HG03175 (cell line): ENCODE data around the gene PIP4K2C.
"Not testable (repeated sequence)": the region's sequence is repeated elsewhere in the genome, so short reads cannot be mapped to it uniquely, and the experiment has no call there.

Experiments
- ATAC-seq: cut with Tn5 transposase; IDR thresholded peaks from one replicate; pipeline ENCODE4 v1.9.1; 2021; ENCODE audit warnings: mild to moderate bottlenecking, moderate library complexity; ENCODE audit not compliant: unreplicated experiment

PIP4K2C gene

DNA sequence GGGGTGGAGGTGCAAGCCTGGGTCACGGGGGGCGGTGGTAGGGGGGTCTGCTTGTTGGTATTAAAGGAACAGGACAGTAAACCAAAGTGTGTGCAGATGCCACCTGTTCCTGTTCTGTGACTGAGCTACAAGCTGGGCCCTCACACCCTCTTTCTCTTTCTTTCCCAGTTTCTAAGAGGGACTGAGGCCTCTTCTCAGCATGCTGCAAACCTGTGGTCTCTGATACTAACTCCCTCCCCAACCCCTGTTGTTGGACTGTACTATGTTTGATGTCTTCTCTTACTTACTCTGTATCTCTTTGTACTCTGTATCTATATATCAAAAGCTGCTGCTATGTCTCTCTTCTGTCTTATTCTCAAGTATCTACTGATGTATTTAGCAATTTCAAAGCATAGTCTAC is 6.9 kb upstream of the PIP4K2C start:
- no peak for ATAC-seq

DNA sequence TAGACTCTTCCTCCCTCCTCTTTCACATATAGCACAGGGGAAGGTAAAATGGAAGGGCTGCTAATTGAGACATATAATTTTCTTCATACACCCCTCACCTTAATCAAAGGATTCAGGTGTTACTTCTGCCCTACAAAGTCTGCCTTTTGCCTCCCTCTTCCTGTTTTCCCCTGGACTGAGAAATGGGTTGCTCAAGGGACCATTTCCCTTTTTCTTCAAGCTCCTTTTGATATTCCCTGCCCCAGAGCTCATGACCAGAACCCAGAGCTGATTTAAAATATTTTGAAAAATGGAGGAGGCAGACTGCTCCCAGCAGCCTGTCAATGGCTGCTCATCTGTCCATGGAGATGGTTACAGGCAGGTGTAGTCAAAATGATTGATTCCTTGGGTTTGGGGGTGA is 6.3 kb upstream of the PIP4K2C start:
- no peak for ATAC-seq

DNA sequence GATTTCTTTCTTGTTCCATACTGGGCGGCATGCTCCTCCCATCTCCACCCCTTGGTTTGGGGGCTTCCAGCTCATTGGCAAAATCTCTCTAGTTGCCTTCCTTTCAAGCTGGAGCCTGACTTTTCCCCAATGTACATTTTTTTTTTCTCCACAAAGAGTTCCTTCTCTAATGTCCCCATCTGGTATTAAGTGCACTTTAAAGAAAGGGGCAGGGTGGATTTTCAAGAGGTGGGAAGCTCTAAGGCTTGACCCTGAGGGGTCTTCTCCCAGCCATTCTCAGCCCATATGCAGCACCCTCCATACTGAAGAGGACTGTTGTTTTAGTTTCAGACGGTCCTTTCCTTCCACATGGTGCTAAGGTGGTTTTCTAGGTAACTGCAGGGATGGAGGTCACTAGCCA is 5.8 kb upstream of the PIP4K2C start:
- no peak for ATAC-seq

DNA sequence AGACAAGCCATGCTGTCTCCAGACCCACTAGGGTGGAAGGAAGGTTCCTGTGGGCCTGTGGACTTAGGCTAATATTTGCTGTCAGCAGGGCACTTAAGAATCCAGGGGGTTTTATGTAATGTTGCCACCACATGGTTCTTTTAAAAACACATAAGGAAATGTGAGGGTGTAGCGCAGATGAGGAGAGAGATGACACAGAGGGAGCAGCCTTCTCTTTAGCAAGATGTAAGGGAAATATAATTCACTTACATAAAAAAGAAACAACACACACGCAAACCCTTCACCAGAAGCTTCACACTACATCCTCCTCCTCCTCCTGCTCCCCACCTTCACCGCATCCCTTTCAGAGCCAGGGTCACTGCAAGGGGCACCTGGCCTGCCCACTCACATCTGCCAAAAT is 4.9 kb upstream of the PIP4K2C start:
- no peak for ATAC-seq

- no peak for ATAC-seq
Observed at GRCh38 chr12:57586832-57587429, 4.1 kb upstream of the PIP4K2C start.

GRCh38 chr12:57588951-57589610 is 1.9 kb upstream of the PIP4K2C start:
- ATAC-seq, result not testable (repeated sequence)

DNA sequence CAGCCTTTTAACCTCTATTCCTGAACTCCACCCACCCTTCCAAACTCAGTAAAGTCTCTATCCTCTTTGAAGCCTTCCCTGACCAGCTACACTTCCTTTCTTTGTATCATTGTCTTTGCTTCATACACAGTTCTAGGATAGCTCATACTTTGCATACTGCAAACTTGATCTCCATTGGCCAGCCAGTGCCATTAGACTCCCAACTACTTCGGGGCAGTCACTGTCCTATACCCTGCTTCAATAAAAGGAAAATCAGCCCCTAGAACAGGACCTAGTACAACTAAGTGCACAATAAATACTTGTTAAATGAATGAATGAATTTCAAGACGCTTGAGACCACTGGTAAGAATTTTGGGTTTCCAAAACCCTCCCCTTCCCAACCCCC is 521 bp upstream of the PIP4K2C start:
- ATAC-seq, result peak; percentile 14

- no peak for ATAC-seq
Observed at GRCh38 chr12:57591782-57592325, 862 bp downstream of the PIP4K2C start.

DNA sequence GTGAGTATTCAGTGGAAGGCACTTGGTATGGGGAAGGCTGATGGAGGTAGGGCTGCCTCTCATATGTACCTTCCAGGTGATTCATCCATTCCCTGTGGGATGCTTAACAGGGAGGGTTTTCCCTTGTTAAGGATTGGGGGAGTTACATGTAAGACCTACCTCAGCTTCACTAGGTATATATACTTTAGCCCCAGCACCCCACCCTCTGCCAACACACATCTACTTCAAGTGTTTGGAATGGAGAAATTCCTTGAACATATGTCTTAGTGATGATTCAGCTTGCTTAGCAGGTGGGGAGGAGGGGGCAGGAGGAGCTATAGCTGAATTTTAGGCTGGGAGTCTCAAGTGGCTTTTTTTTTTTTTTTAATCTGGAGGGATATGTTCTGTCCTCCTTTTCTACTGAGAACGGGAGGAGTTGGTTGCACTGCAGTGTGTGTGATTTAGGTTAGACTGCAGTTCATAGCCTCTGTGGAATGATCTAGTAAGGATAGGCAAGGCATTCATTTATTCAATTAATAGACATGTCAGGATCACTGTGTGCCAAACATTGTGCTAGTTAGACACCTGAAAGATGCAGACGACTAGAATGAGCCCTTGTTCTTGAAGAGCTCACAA is 1.7 kb downstream of the PIP4K2C start:
- ATAC-seq, result no peak

DNA sequence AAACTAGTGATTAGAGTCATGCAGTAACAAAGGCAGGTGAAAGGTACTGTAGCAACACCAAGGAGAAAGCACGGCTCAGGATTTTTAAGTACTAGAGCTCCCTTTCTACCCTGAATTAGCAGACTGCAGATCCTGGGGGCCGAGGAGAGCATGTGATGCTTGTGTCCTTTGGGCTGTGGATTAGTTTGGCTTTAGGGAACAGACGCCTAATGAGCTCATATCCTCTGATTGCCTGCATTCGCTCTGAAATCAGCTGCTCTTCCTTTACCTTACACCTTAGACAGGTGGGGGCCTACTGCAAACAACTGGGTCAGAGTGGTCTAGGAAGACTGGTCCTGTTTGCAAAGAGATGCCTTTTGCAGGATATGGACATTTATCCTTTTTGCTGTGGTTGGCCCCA is 2.2 kb downstream of the PIP4K2C start:
- ATAC-seq, result no peak

GRCh38 chr12:57600395-57600794 is 9.4 kb downstream of the PIP4K2C start:
- ATAC-seq, result no peak

DNA sequence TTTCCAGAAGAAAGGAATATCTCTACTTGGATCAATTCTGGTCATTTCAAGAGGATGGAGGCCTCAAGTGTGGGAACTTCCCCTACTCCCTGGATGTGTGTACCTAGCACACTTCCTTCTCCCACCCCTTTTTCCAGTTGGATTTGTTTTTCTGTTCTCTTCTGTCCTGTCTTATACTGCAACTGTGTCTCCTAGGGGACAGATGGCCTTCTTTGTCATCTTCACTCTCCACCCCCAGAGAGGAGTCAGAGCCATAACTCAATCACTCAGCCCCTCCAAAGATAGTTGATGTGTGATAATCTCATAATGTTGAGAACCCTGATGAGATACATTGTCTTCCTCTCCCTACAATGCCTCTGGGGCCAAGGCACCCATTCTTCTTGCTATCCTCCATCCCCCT is 11.6 kb downstream of the PIP4K2C start:
- no peak for ATAC-seq

- ATAC-seq, result no peak
Observed at GRCh38 chr12:57603324-57603723, 12.3 kb downstream of the PIP4K2C start.

GRCh38 chr12:57603815-57604453 is 12.9 kb downstream of the PIP4K2C start:
- no peak for ATAC-seq

- peak; percentile 64 for ATAC-seq
Observed at GRCh38 chr12:57604454-57604991, 13.5 kb downstream of the PIP4K2C start, which contains the start of gene DTX3. DTX3 (plus strand) TSS chr12:57604824; CDS start chr12:57606518, 1,694 bp downstream.

DNA sequence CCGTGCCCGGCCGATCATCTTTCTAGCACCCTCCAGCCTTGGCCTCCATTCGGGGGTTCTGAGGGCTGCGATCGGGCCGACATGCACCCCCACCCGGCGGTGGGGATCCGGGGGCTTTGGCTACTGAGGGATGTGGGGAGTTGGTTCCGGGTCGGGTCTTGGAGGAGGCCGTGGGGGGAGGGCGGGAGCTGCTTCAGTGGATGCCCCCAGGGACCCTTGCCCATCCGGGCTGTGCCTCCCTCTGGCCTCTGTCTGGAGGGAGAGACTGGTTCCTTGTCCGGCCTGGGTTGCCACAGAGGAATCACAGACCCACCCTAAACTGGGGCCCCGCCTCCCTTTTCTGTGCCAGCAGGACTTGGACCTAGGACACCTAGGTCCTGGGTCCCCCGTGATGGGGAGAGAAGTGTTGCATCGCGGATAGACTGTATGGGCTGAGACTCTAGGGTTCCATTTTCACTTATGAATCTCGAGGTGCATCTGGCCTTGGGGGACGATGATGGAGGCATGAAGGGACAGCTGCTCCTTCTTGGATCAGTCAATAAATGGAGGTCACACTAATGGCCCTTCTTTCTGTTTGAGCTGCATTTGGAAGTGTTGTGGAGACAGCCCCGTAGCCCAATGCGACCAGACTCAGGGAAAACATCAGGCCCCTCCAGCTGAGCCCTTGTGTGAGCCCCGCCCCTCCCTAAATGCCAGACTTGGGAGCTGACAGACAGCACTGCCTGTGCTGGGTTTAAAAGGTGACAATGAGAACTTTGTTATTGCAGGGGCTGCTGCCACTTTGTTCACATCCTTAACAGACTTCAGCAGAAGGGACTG is 14.2 kb downstream of the PIP4K2C start:
- peak; percentile 32 for ATAC-seq

DNA sequence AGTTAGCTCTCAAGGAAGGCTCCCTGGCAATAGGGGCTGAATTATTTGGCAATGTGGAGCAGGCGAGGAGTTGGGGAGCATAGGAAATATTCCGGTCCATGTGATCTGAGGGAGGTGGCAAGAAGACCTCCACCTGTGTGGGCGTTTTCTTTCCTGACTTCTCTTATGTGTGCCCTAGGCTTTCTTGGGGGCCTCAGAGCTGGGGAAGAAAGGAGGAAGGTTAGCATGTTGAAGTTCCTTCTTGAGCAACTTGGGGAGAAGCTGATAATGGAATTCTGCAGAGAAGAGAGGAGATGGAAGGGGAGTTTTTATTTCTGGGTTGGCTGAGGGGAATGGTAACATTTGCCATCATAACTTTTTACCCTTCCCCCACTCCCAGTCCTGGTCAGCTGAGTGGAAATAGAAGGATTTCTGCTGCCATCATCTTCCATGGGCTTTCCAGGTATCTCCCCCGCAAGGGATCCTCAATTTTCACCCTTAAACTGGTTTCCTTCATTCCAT is 14.9 kb downstream of the PIP4K2C start:
- ATAC-seq, result no peak

DNA sequence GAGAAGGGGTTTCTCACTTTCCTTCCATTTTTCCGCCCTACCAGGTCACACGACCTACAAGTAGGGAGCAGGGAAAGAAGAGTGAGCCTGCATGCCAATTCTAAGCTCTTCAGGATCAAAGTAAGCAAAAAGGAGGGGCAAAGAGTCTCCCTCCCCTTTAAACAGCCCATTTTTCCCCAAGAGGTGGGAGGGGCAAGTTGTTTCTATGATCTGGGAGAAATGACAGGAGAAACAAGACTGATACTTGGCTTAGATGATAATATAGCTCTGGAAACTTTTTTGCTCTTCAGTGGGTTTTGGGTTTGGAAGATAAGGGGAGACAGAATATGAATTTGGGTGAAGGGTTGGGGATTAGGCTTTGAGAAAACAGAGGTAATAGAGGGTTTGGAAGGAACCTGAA is 15.4 kb downstream of the PIP4K2C start:
- no peak for ATAC-seq

GRCh38 chr12:57606821-57607220 is 15.8 kb downstream of the PIP4K2C start:
- no peak for ATAC-seq

GRCh38 chr12:57607958-57608663 is 17.1 kb downstream of the PIP4K2C start:
- no peak for ATAC-seq
